Measurements from ENCODE around the gene HRK.
A peak's percentile ranks its signal among the peaks of the same experiment; 100 is the strongest.
"Not testable (repeated sequence)": the region's sequence is repeated elsewhere in the genome, so short reads cannot be mapped to it uniquely, and the experiment has no call there.

HRK gene

DNA sequence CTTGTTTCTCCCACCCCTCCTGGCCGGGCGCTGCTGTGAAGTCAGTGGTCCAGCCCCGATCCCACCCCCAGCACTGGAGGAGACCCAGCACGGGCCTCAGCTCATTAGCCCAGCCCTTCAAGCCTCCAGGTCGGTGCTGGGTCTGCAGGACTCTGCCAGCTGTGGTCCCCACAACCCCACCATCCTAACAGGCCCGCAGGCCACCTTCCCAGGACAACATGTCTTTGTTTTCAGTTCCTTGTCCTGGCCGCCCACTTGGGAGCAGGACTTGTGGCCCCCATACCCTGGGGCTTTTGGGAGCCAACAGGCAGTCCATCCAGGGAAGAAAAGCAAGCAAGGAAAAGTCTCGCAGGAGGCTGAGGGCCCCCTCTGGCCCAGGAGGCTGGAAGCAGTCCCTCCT is 60.0 kb downstream of the HRK start:
- POLR2A ChIA-PET: no interaction called here

DNA sequence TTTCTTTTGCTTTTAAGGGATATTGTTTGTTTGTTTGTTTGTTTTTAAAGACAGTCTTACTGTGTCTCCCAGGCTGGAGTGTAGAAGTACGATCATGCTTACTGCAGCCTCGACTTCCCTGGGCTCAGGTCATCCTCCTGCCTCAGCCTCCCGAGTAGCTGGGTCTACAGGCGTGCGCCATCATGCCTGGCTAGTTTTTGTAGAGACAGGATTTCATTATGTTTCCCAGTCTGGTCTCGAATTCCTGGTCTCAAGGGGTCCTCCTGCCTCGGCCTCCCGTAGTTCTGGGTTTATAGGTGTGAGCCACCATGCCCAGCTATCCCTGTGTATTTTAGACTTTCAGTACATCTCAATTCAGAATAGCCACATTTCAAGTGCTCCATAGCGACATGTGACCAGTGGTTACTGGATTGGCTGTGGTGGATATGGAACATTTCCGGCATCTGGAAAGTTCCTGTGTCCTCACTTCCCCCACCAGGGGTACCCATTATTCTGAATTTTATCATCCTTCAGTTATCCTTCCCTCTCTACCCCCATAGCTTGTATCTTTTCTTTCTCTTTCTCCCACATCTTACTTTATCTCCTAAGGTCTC is 61.1 kb downstream of the HRK start:
- TF ChIP-seq, protein P1, sequence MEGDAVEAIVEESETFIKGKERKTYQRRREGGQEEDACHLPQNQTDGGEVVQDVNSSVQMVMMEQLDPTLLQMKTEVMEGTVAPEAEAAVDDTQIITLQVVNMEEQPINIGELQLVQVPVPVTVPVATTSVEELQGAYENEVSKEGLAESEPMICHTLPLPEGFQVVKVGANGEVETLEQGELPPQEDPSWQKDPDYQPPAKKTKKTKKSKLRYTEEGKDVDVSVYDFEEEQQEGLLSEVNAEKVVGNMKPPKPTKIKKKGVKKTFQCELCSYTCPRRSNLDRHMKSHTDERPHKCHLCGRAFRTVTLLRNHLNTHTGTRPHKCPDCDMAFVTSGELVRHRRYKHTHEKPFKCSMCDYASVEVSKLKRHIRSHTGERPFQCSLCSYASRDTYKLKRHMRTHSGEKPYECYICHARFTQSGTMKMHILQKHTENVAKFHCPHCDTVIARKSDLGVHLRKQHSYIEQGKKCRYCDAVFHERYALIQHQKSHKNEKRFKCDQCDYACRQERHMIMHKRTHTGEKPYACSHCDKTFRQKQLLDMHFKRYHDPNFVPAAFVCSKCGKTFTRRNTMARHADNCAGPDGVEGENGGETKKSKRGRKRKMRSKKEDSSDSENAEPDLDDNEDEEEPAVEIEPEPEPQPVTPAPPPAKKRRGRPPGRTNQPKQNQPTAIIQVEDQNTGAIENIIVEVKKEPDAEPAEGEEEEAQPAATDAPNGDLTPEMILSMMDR (IDR thresholded peaks at IDR 0.05; ENCODE audit: control extremely low read depth, extremely low read depth, low read depth, missing control alignments): no peak
- CTCF ChIA-PET: interaction anchor here (1.1 kb wide), 1 partner anchor 43 kb away, joined by 4 read pairs; no protein-coding TSS in a partner anchor
- POLR2A ChIA-PET: no interaction called here
- DNase-seq (ENCODE audit: extremely low spot score): no peak

More for the DNA sequence above, 60.0 kb downstream of the HRK start:
- CTCF ChIA-PET: interaction anchor here (1.3 kb wide), 1 partner anchor 17 kb away, joined by 3 read pairs; no protein-coding TSS in a partner anchor
- no peak for DNase-seq (ENCODE audit: extremely low spot score)
- TF ChIP-seq, protein P1 (IDR thresholded peaks at IDR 0.05; ENCODE audit: control extremely low read depth, extremely low read depth, low read depth, missing control alignments): no peak

DNA sequence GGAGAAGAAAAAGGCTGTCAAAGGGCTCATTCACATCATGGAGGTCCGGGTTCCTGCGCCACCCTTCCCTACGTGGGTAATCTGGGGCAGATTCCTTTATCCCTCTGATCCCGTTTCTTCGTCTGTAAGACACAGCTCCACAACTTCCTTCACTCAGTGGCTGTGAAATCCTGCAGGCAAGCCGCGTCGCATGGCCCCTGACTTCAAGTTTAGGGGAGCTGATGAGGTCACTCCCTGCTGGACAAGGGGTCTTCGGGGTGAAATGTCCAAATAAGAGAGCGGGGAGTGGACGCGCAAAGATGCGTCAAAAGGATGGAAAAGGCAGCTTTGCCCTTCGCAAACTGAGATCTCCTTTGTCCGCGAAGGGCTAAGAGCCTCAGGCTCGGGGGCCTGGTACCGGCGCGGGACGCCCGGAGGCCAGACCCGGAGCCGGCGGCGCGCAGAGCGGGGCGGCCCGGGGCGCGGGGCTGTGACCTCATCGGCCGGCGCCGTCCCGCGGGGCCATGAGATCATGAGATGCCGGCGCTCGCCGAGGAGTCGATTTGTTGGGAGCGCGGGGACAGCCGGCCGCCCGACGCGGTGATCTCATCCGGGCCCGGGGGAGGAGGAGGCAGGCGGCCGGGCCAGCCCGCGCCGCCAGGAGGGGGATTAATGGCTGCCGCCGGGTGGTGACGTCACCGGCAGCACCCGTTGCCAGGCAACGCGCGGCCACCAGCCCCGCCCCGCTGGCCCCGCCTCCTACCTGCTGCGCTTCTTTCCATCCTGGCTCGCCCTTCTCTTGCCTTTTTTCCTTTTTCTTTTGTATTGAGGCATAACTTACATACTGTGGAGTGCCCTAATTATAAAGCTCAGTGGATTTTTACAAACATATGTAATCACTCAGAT is 62.1 kb downstream of the HRK start:
- peak; percentile 98 for DNase-seq (ENCODE audit: extremely low spot score)
- ChIA-PET POLR2A (no interaction called here), CTCF (no interaction called here)
- TF ChIP-seq, protein P1 (IDR thresholded peaks at IDR 0.05; ENCODE audit: control extremely low read depth, extremely low read depth, low read depth, missing control alignments): no peak

DNA sequence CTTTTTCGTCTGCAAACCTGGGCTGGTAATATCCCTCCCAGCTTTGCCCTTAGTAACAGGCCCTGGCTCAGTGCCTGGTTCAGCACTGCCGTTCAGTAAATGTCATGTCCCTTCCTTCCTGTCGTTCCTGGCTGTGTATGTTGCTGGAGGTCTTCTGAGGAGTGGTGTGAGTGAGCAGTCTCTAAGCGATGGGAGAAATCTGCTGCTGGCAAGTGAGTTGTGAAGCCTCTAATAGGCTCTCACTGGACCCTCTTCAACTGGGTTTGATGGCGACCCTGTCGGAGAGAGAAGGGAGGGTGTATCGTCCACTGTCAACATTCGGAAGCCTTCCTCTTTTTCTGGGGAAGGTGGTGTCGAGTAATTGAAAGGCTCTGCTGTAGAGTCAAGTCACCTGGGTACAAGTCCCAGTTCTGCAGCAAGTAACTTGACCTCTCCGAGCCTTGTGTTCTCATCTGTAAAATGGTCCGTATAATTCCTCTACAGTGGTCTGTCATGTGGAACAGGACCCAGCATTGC is 62.8 kb downstream of the HRK start:
- peak; percentile 29 for DNase-seq (ENCODE audit: extremely low spot score)
- ChIA-PET CTCF (no interaction called here), POLR2A (interaction anchor here (0.7 kb wide), 1 partner anchor 590 kb away, joined by 4 read pairs; no protein-coding TSS in a partner anchor)
- TF ChIP-seq, protein P1 (IDR thresholded peaks at IDR 0.05; ENCODE audit: control extremely low read depth, extremely low read depth, low read depth, missing control alignments): no peak

DNA sequence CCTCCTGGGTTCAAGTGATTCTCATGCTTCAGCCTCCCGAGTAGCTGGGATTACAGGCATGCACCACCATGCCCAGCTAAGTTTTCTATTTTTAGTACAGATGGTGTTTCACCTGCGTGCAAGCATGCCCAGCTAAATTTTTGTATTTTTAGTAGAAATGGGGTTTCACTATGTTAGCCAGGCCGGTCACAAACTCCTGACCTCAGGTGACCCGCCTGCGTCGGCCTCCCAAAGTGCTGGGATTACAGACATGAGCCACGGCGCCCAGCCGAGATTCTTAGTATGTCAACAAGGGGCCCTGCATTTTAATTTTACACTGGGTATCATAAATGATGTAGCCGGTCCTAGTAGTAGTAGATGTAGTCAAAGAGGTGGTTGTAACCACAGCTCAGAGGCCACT is 66.5 kb downstream of the HRK start:
- DNase-seq (ENCODE audit: extremely low spot score); POLR2A ChIA-PET: not testable (repeated sequence)
- CTCF ChIA-PET: interaction anchor here (2.9 kb wide), 1 partner anchor 48 kb away, joined by 10 read pairs; no protein-coding TSS in a partner anchor

DNA sequence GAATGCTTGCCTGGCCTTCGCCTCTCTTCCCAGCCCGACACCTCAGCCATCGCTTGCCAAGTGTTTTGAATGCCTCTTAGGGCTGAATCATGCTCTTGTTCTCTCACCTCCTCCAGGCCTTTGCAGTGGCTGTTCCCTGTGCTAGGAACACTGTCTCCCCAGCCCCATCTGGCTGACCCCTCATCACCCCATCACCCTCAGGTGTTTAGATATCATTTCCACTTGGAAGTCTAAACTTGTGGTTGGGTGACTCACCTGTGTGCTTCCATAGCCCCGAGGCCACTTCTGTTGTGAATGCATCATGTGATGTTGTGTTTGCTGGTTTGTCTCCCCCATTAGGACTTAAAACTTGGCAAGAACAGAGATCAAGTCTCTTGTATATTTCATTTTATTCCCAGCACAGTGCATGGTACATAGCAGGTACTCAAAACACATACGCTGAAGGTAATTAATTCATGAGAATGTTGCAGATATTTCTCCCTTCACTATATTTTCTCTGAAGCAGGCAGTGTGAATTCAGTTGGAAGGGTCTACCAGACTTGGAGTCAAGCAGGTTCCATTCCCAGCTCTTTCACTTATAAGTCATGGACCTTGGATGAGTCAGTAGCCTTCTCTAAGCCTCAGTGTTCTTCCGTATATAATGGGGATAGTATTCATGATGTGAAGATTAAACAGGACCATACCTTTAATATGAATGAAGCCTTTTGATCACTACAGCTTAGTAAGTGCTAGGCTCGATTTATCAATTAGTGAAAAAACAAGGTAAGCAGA is 67.8 kb downstream of the HRK start:
- POLR2A ChIA-PET: no interaction called here
- CTCF ChIA-PET: no interaction called here
- TF ChIP-seq, protein P1 (IDR thresholded peaks at IDR 0.05; ENCODE audit: control extremely low read depth, extremely low read depth, low read depth, missing control alignments): no peak
- no peak for DNase-seq (ENCODE audit: extremely low spot score)
